ENCODE results near the gene ADAM17. TPM values are rescaled to one million over a fixed set of nuclear protein-coding genes. Genes with fewer than 3 reads are reported as not detected.

Gene ADAM17
- total RNA-seq, 1 donor from 2014 or later = 44.9 TPM

DNA sequence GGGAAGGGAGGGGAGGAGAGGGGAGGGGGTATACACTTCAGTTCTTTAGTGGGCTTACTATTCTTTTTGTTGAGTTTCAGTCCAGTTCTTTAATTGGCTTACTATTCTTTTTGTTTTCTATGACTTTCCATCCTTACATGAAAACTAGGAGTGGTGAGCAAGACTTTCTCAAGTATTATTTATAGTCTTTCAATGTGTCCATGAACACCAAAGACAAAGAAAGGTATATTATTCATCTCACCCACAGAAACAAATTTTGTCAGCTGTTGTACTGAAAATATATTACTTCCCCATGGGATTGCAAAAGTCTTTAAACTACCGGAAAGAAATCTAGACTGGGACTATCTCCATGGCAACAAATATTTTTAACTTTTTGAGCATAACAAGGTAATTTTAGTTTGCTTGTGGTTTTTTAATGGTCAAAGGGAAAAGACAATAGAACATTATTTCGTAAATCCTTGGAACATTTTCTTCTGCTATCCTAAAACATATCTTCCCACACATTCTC lies 17.6 kb downstream of the ADAM17 start:
- H4K20me1 ChIP-seq (ENCODE audit: insufficient read depth, low read length) = peaks cover 22% of the 10 kb centered on the region
- no peak for FAIRE-seq
- Mint-ChIP-seq H3K4me1 (ENCODE audit: low read depth, unreplicated experiment) (peaks cover 2% of the 10 kb centered on the region), H3K27me3 (ENCODE audit: low read depth, unreplicated experiment) (no peaks in the 10 kb centered on the region), H3K4me3 (ENCODE audit: unreplicated experiment) (no peak overlapping the region), H3K36me3 (ENCODE audit: low read depth, unreplicated experiment) (peaks cover 4% of the 10 kb centered on the region), H3K27ac (ENCODE audit: unreplicated experiment) (no peak overlapping the region), H3K9me3 (ENCODE audit: unreplicated experiment) (no peaks in the 10 kb centered on the region)
- TF ChIP-seq, protein P1, sequence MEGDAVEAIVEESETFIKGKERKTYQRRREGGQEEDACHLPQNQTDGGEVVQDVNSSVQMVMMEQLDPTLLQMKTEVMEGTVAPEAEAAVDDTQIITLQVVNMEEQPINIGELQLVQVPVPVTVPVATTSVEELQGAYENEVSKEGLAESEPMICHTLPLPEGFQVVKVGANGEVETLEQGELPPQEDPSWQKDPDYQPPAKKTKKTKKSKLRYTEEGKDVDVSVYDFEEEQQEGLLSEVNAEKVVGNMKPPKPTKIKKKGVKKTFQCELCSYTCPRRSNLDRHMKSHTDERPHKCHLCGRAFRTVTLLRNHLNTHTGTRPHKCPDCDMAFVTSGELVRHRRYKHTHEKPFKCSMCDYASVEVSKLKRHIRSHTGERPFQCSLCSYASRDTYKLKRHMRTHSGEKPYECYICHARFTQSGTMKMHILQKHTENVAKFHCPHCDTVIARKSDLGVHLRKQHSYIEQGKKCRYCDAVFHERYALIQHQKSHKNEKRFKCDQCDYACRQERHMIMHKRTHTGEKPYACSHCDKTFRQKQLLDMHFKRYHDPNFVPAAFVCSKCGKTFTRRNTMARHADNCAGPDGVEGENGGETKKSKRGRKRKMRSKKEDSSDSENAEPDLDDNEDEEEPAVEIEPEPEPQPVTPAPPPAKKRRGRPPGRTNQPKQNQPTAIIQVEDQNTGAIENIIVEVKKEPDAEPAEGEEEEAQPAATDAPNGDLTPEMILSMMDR (IDR thresholded peaks at IDR 0.05; ENCODE audit: insufficient read depth, low read depth, low read length) = no peak
- no peak for TF ChIP-seq EZH2 (IDR thresholded peaks at IDR 0.05; ENCODE audit: insufficient read depth, low read length)
- H3K9me3 ChIP-seq (ENCODE audit: insufficient read depth, low read depth, low read length) = no peaks in the 10 kb centered on the region
- H3K4me2 ChIP-seq (ENCODE audit: low read length) = no peak overlapping the region
- H2AFZ ChIP-seq (ENCODE audit: low read depth, low read length) = no peak overlapping the region
- H3K36me3 ChIP-seq (ENCODE audit: insufficient read depth, low read length) = peaks cover 3% of the 10 kb centered on the region
- no peak overlapping the region for H3K9ac ChIP-seq (ENCODE audit: low read length)
- peaks cover 56% of the 10 kb centered on the region for H3K79me2 ChIP-seq (ENCODE audit: insufficient read depth, low read length)
- H3K4me1 ChIP-seq (ENCODE audit: insufficient read depth, low read length) = no peaks in the 10 kb centered on the region
- H3K27me3 ChIP-seq (ENCODE audit: insufficient read depth, low read length) = no peaks in the 10 kb centered on the region
- no peak overlapping the region for H3K4me3 ChIP-seq (ENCODE audit: insufficient read depth, low read depth, low read length)
- no peak overlapping the region for H3K27ac ChIP-seq (ENCODE audit: low read depth, low read length)
- peak; percentile 84 for DNase-seq (ENCODE audit: low read depth)

DNA sequence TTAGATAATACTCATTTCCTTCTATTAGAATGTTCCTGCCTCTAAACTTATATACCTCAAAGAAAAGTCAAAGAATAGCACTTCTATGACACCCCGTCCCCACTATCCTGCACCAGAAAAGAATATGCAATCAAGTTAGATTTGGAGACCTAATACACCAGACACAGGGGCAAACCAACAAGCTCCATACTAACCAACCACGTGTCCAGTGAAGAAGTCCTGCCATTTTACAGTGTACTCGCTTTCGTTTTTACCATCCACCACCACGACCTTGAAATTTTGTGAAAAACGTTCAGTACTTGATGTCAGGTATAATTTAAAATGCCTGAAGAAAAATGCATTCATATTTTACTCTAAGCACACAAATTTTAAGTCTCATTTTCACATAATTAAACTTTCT lies 19.1 kb downstream of the ADAM17 start:
- Mint-ChIP-seq H3K9me3 (ENCODE audit: unreplicated experiment) (no peaks in the 10 kb centered on the region), H3K27me3 (ENCODE audit: low read depth, unreplicated experiment) (no peaks in the 10 kb centered on the region), H3K27ac (ENCODE audit: unreplicated experiment) (no peak overlapping the region), H3K36me3 (ENCODE audit: low read depth, unreplicated experiment) (peaks cover 4% of the 10 kb centered on the region), H3K4me1 (ENCODE audit: low read depth, unreplicated experiment) (peaks cover 6% of the 10 kb centered on the region), H3K4me3 (ENCODE audit: unreplicated experiment) (no peak overlapping the region)
- no peak for DNase-seq (ENCODE audit: low read depth)
- Histone ChIP-seq H3K4me1 (ENCODE audit: insufficient read depth, low read length) (no peaks in the 10 kb centered on the region), H3K4me3 (ENCODE audit: insufficient read depth, low read depth, low read length) (no peak overlapping the region), H3K27me3 (ENCODE audit: insufficient read depth, low read length) (no peaks in the 10 kb centered on the region), H3K79me2 (ENCODE audit: insufficient read depth, low read length) (peaks cover 41% of the 10 kb centered on the region), H3K27ac (ENCODE audit: low read depth, low read length) (no peak overlapping the region), H3K9me3 (ENCODE audit: insufficient read depth, low read depth, low read length) (no peaks in the 10 kb centered on the region), H4K20me1 (ENCODE audit: insufficient read depth, low read length) (peaks cover 20% of the 10 kb centered on the region), H3K9ac (ENCODE audit: low read length) (no peak overlapping the region), H3K4me2 (ENCODE audit: low read length) (no peak overlapping the region), H2AFZ (ENCODE audit: low read depth, low read length) (no peak overlapping the region), H3K36me3 (ENCODE audit: insufficient read depth, low read length) (peaks cover 6% of the 10 kb centered on the region)
- no peak for FAIRE-seq
- no peak for TF ChIP-seq EZH2 (IDR thresholded peaks at IDR 0.05; ENCODE audit: insufficient read depth, low read length)
- TF ChIP-seq, protein P1 (IDR thresholded peaks at IDR 0.05; ENCODE audit: insufficient read depth, low read depth, low read length) = no peak

DNA sequence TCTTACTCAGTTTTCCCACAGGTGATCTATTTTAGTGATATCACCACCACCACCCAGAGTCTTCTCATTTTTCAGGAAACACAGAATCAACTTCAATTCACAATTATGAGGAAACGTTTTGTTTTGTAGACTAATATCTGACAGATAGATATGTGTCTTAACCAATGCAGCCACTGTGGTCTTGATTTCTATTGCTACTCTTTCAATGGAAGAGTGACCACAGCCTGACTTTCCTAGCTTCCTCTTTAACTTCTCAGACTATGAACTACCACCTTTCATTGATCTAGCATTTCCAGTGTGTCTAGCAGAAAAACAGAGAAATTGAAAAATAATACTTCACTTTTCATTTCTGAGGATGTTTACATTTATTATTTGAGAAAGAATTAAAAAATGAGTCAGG lies 20.5 kb downstream of the ADAM17 start:
- Histone ChIP-seq H4K20me1 (ENCODE audit: insufficient read depth, low read length) (peaks cover 9% of the 10 kb centered on the region), H3K4me3 (ENCODE audit: insufficient read depth, low read depth, low read length) (no peak overlapping the region), H2AFZ (ENCODE audit: low read depth, low read length) (no peak overlapping the region), H3K27ac (ENCODE audit: low read depth, low read length) (no peak overlapping the region), H3K9ac (ENCODE audit: low read length) (no peak overlapping the region), H3K9me3 (ENCODE audit: insufficient read depth, low read depth, low read length) (no peaks in the 10 kb centered on the region), H3K4me1 (ENCODE audit: insufficient read depth, low read length) (no peaks in the 10 kb centered on the region), H3K4me2 (ENCODE audit: low read length) (no peak overlapping the region), H3K27me3 (ENCODE audit: insufficient read depth, low read length) (no peaks in the 10 kb centered on the region), H3K79me2 (ENCODE audit: insufficient read depth, low read length) (peaks cover 37% of the 10 kb centered on the region), H3K36me3 (ENCODE audit: insufficient read depth, low read length) (peaks cover 6% of the 10 kb centered on the region)
- DNase-seq (ENCODE audit: low read depth) = no peak
- TF ChIP-seq, protein P1 (IDR thresholded peaks at IDR 0.05; ENCODE audit: insufficient read depth, low read depth, low read length) = no peak
- TF ChIP-seq EZH2 (IDR thresholded peaks at IDR 0.05; ENCODE audit: insufficient read depth, low read length) = no peak
- Mint-ChIP-seq H3K36me3 (ENCODE audit: low read depth, unreplicated experiment) (peaks cover 7% of the 10 kb centered on the region), H3K27me3 (ENCODE audit: low read depth, unreplicated experiment) (no peaks in the 10 kb centered on the region), H3K9me3 (ENCODE audit: unreplicated experiment) (no peaks in the 10 kb centered on the region), H3K4me3 (ENCODE audit: unreplicated experiment) (no peak overlapping the region), H3K4me1 (ENCODE audit: low read depth, unreplicated experiment) (peaks cover 6% of the 10 kb centered on the region), H3K27ac (ENCODE audit: unreplicated experiment) (no peak overlapping the region)
- FAIRE-seq = no peak

All from astrocyte (in vitro differentiated cells and primary cell).